Coronary artery (tissue), 2 donors: ENCODE measurements around the gene CYB5RL.

ENCODE experiments used
- DNase-seq: peaks from one replicate; pipeline ENCODE4 v3.0.0-alpha.2; 2017; ENCODE audit warnings: low spot score
- H3K27ac ChIP-seq, 2 donors: fragments of 200-600 bp; sonication (generic); one replicate each; pipeline ENCODE4 v1.5.1; 2016 to 2019
- H3K4me3 ChIP-seq: fragments of 200-600 bp; sonication (generic); 2 replicates; pipeline ENCODE4 v1.5.1; 2016; ENCODE audit warnings: mild to moderate bottlenecking, moderate library complexity
- CTCF ChIP-seq: fragments of 200-600 bp; sonication (generic); IDR thresholded peaks from one replicate; pipeline ENCODE4 v1.5.1; 2019; ENCODE audit warnings: antibody characterized with exemption

Gene CYB5RL

GRCh38 chr1:54225986-54226559 lies 26.2 kb upstream of the CYB5RL start:
- TF ChIP-seq CTCF, result no peak
- no peak overlapping the region for H3K4me3 ChIP-seq
- no peak for DNase-seq
- H3K27ac ChIP-seq, result no peak overlapping the region

GRCh38 chr1:54225378-54225777 lies 25.5 kb upstream of the CYB5RL start:
- no peak for DNase-seq
- no peak for TF ChIP-seq CTCF
- H3K27ac ChIP-seq, result no peak overlapping the region
- no peak overlapping the region for H3K4me3 ChIP-seq

GRCh38 chr1:54224233-54224632 lies 24.4 kb upstream of the CYB5RL start:
- H3K4me3 ChIP-seq, result no peak overlapping the region
- TF ChIP-seq CTCF, result no peak
- no peak for DNase-seq
- no peak overlapping the region for H3K27ac ChIP-seq

GRCh38 chr1:54223441-54224202 lies 23.8 kb upstream of the CYB5RL start:
- DNase-seq, result no peak
- H3K27ac ChIP-seq, result no peak overlapping the region

GRCh38 chr1:54222711-54223110 lies 22.9 kb upstream of the CYB5RL start:
- Histone ChIP-seq H3K4me3 (no peak overlapping the region), H3K27ac (no peak overlapping the region)
- no peak for DNase-seq
- no peak for TF ChIP-seq CTCF

More at GRCh38 chr1:54223441-54224202, 23.8 kb upstream of the CYB5RL start:
- no peak for TF ChIP-seq CTCF
- H3K4me3 ChIP-seq, result no peak overlapping the region

- no peak for DNase-seq
- TF ChIP-seq CTCF, result no peak
- Histone ChIP-seq H3K4me3 (no peak overlapping the region), H3K27ac (no peak overlapping the region)
These were observed 22.1 kb upstream of the CYB5RL start for GRCh38 chr1:54221867-54222484.
